SK-N-MC (cell line): ENCODE results near the gene PID1.

Experiments used
- EZH2 ChIP-seq: fragments of 200-600 bp; sonication (generic); IDR thresholded peaks from one replicate; pipeline ENCODE4 v1.6.1; 2017; ENCODE audit warnings: antibody characterized with exemption
- POLR2AphosphoS5 ChIP-seq: IDR thresholded peaks from 2 replicates; pipeline ENCODE4 v1.6.1; 2012; ENCODE audit warnings: mild to moderate bottlenecking, low read depth, low read length, borderline replicate concordance

- no peak for TF ChIP-seq EZH2
- no peak for TF ChIP-seq POLR2AphosphoS5
Observed at GRCh38 chr2:229087843-229088516, 183.1 kb downstream of the PID1 start.
